HG02943 (cell line): Measurements from ENCODE around the gene CMTM1.
"Not testable (repeated sequence)": the region's sequence is repeated elsewhere in the genome, so short reads cannot be mapped to it uniquely, and the experiment has no call there.

Experiments
- ATAC-seq: cut with Tn5 transposase; IDR thresholded peaks from one replicate; pipeline ENCODE4 v1.9.1; 2021; ENCODE audit warnings: mild to moderate bottlenecking, low read depth, moderate library complexity; ENCODE audit not compliant: unreplicated experiment

CMTM1 gene

GRCh38 chr16:66587881-66588600 lies 21.8 kb downstream of the CMTM1 start:
- no peak for ATAC-seq

- ATAC-seq, result no peak
These were observed 22.9 kb downstream of the CMTM1 start for GRCh38 chr16:66588981-66589713.

- ATAC-seq, result no peak
These were observed 24.1 kb downstream of the CMTM1 start for GRCh38 chr16:66590322-66590721.

DNA sequence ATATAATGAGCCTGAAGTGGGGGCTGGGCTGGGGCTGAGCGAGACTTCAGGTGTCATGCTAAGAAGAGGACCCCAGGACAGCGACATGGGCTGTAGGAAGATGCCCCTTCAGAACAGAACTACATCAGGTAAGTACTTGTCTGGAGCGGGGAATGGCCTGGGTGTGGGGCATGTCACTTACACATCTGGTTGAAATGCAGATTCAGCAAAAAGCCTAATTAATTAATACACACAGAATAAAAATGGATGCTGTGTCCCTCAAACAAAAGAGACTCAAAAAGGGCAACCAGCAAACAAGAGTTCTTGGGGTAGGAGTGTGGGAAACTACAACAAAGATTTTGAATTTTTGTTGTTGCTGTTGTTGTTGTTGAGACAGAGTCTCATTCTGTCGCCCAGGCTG lies 24.8 kb downstream of the CMTM1 start:
- ATAC-seq, result no peak

DNA sequence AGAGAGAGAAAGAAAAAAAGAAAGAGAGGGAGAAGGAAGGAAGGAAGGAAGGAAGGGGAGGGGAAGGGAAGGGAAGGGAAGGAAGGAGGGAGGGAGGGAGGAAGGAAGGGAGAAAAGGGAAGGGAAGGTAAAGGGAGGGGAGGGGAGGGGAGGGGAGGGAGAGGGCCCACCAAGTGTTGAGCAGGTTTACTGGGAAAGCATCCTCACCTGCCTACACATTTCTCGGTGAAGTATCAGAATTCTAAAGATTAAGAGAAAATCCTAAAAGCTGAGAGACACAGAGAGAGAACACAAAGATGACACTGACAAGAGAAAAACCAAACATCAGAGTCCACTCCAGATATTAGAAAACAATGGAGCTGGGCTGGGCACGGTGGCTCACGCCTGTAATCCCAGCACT lies 26.0 kb downstream of the CMTM1 start:
- no peak for ATAC-seq

DNA sequence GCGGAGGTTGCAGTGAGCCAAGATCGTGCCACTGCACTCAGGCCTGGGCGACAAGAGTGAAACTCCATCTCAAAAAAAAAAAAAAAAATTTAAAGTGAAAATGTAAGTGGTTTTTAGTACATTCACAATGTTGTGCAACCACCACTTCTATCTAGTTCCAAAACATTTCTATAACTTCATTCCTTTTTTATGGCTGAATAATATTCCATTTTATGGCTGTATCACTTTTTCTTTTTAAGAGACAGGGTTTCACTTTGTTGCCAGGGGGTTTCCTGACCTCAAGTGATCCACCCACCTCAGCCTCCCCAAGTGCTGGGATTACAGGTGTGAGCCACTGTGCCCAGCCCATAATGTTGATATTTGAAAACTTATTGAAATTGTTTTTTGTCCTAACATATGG lies 26.6 kb downstream of the CMTM1 start:
- no peak for ATAC-seq

DNA sequence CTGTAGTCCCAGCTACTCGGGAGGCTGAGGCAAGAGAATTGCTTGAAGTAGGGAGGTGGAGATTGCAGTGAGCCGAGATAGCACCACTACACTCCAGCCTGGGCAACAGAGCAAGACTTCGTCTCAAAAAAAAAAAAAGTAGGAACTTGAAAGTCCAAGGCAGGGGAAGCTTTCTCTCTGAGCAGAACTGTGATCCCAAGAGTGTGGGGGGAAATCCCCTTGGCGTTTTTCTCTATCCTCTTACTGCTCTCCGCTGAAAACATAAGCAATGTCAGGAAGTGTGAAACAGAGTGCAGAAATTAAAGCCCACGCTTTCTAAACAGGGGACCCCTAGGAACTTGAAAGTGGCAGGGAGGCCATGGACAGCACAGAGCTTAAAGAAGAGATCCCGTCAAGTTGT lies 28.5 kb downstream of the CMTM1 start:
- no peak for ATAC-seq

DNA sequence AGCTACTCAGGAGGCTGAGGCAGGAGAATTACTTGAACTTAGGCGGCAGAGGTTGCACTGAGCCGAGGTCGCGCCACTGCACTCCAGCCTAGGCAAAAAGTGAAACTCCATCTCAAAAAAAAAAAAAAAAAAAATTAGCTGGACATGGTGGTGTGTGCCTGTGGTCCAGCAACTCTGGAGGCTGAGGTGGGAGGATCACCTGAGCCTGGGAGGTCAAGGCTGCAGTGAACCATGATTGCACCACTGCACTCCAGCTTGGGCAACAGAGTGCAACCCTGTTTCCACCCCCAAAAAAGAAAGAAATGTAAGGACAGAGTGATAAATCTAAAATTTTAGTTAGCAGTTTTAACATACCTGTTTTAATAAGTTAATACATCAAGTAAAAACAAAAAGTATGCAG lies 30.3 kb downstream of the CMTM1 start:
- not testable (repeated sequence) for ATAC-seq

GRCh38 chr16:66596986-66597848 lies 31.0 kb downstream of the CMTM1 start:
- ATAC-seq, result no peak

DNA sequence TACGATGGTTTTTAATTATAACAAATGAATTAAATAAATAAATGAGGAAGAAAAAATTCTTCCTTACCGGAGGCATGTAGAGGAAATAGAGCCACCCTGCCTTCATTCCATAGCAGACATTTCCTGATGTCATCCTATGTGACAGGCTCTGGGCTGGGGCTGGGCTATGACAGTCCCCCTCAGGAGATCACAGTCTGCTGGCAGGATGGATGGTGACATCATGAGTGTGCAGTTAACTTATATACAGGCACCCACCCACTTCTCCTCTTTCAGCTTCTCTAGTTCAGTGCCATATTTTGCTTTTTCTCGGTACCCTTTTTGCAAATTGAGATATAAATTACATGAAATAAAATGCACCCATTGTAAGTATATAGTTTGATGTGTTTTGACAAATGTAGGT lies 31.9 kb downstream of the CMTM1 start:
- no peak for ATAC-seq

GRCh38 chr16:66599726-66600125 lies 33.5 kb downstream of the CMTM1 start:
- no peak for ATAC-seq

DNA sequence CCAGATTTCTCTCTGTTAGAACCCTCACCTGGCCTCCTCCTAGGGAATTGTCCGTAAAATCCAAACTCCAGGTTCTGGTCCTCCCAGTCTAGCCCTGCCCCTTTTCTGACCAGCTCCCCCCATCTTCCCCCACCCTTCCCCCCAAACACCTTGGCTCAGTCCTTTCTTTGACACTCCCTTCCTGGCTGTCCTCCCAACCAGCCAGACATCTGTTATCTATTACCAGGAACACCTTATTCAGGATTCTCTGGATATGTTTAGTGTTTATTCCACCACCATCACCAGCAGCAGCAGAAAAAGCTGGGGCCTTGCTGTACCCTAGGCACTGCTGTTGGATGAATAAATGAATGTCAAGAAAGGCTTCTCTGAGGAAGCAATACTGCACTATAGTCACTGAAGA lies 34.2 kb downstream of the CMTM1 start:
- no peak for ATAC-seq

DNA sequence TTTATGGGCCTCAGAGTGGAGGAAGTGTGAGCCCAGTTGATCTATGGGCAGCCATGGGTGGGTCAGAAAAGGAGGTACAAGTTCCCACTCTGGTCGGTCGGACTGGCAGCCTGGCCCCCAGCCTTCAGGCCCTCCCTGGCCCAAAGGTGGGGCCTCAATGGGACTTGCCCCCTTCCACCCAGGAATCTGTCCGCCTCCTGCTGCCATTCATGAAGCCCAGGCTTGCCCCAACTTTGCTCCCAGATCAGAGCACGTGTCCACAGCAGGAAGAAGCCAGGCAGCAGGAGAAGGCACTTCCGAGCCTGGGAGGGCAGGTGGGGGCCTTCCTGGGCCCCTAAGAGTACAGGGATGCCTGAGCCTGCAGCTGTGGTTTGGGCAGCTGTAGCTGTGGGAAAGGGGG lies 35.2 kb downstream of the CMTM1 start:
- ATAC-seq, result no peak

GRCh38 chr16:66603537-66604375 lies 37.5 kb downstream of the CMTM1 start:
- no peak for ATAC-seq

GRCh38 chr16:66604376-66605176 lies 38.3 kb downstream of the CMTM1 start, which contains the start of gene CMTM3:
CMTM3 (plus strand) TSS chr16:66604704; CDS start chr16:66604806, 102 bp downstream.
- ATAC-seq, result no peak

- no peak for ATAC-seq
These were observed 39.1 kb downstream of the CMTM1 start for GRCh38 chr16:66605177-66605978.

DNA sequence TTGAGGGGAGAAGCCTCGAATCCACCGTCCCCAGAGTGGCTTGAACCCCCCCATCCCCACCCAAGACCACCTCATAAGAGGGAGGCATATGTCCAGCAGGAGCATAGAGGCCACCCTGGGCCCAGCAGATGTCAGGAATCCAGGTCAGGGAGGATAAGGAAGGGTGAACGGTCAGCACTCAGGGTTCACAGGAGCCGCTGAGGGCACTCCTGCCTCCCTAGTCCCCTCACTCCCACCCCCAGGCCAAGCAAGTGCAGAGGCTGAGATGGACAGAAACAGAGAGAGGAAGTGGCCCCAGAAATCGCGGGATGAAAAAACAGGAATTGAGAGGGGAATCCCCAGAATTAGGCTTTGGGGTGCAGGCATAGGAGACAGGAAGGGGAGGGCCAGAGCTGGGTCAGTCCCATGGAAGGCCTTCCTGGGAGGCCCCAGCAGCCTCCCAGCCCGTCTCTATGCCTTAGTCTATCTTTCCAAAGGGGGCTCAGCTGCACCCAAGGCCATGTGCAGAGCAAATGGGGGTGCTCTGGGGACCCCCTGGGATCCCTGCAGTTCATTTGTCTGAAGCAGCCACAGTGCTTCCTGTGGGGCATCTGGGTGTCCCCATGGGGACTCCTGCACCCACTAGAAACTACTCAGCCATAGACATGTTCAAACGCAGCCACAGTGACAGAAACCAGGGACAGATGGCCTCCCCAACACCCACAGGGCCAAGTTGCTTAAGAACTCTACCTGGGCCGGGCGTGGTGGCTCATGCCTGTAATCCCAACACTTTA lies 39.9 kb downstream of the CMTM1 start:
- peak; percentile 63 for ATAC-seq
